SK-N-SH (cell line): ENCODE measurements around the gene PSMA5. TPM values are rescaled to one million over a fixed set of nuclear protein-coding genes. Genes with fewer than 3 reads are reported as not detected.

ENCODE experiments used
- CTCF ChIA-PET: fragments of 300-600, 350-600 bp; formaldehyde crosslinking; extraction: SDS; loops from one replicate; lab custom pipeline; 2021; lab: Yijun Ruan, JAX
- POLR2A ChIA-PET: fragments of 350-600 bp; sonication (Branson Sonifier 250); formaldehyde crosslinking; extraction: SDS; loops from one replicate; lab custom pipeline; 2020; ENCODE audit warnings: antibody characterized with exemption, inconsistent platforms; lab: Yijun Ruan, JAX
- DNase-seq: peaks from one replicate; pipeline ENCODE4 v3.0.0; 2012
- H2AFZ ChIP-seq: fragments of 200-600 bp; sonication (generic); 2 replicates; pipeline ENCODE4 v1.8.1; 2016; ENCODE audit warnings: antibody characterized with exemption, mild to moderate bottlenecking, low read depth
- H3F3A ChIP-seq: fragments of 200-600 bp; sonication (generic); replicated peaks from 2 replicates; pipeline ENCODE3; 2016; ENCODE audit warnings: antibody characterized with exemption, mild to moderate bottlenecking; ENCODE audit not compliant: insufficient read depth
- H3K27ac ChIP-seq, 2 experiments: fragments of 200-500 bp in 1 of 2; fragments of 200-600 bp in 1 of 2; sonication (Bioruptor generic) in 1 of 2; sonication (generic), shearing (Covaris generic) in 1 of 2; 2 replicates each; pipeline versions ENCODE4 v1.5.1 to v1.6.1; 2014 to 2016; ENCODE audit warnings: low read depth in 2 of 2, inconsistent platforms in 1 of 2, low read length in 1 of 2, mild to moderate bottlenecking in 1 of 2, mixed read lengths in 1 of 2
- H3K27me3 ChIP-seq: fragments of 200-600 bp; sonication (generic), shearing (Covaris generic); 2 replicates; pipeline ENCODE4 v1.6.1; 2016; ENCODE audit warnings: mixed run types; ENCODE audit not compliant: insufficient read depth
- H3K36me3 ChIP-seq, 2 experiments: fragments of 200-500 bp in 1 of 2; fragments of 200-600 bp in 1 of 2; sonication (Bioruptor generic) in 1 of 2; sonication (generic) in 1 of 2; replicated peaks in 1 of 2; 2 replicates each; pipeline versions ENCODE3 to v1.5.1; 2014 to 2016; ENCODE audit warnings: low read length in 1 of 2, mild to moderate bottlenecking in 1 of 2; ENCODE audit not compliant: insufficient read depth in 2 of 2, control insufficient read depth in 1 of 2
- H3K4me1 ChIP-seq, 2 experiments: fragments of 200-500 bp in 1 of 2; fragments of 200-600 bp in 1 of 2; sonication (Bioruptor generic) in 1 of 2; sonication (generic), shearing (Covaris generic) in 1 of 2; 2 replicates each; pipeline versions ENCODE4 v1.5.1 to v1.6.1; 2014 to 2016; ENCODE audit warnings: low read depth in 1 of 2, low read length in 1 of 2, mixed run types in 1 of 2; ENCODE audit not compliant: insufficient read depth in 2 of 2, control insufficient read depth in 1 of 2
- H3K4me2 ChIP-seq: fragments of 200-600 bp; sonication (generic), shearing (Covaris generic); 2 replicates; pipeline ENCODE4 v1.6.1; 2017; ENCODE audit warnings: mixed run types
- H3K4me3 ChIP-seq, 2 experiments: fragments of 200-500 bp in 1 of 2; fragments of 200-600 bp in 1 of 2; sonication (Bioruptor generic) in 1 of 2; sonication (generic), shearing (Covaris generic) in 1 of 2; 2 replicates each; pipeline versions ENCODE4 v1.5.1 to v1.8.1; 2014 to 2016; ENCODE audit warnings: low read depth in 2 of 2, inconsistent platforms in 1 of 2, low read length in 1 of 2, mild to moderate bottlenecking in 1 of 2, mixed read lengths in 1 of 2, moderate library complexity in 1 of 2
- H3K79me2 ChIP-seq: fragments of 200-600 bp; sonication (generic); 2 replicates; pipeline ENCODE4 v1.8.1; 2017; ENCODE audit warnings: mild to moderate bottlenecking; ENCODE audit not compliant: insufficient read depth
- H3K9ac ChIP-seq: fragments of 200-600 bp; sonication (generic); 2 replicates; pipeline ENCODE4 v1.6.1; 2017; ENCODE audit warnings: mixed run types
- H3K9me2 ChIP-seq: fragments of 200-600 bp; sonication (generic); 2 replicates; pipeline ENCODE4 v1.6.1; 2017; ENCODE audit warnings: mixed run types
- H3K9me3 ChIP-seq: fragments of 200-600 bp; sonication (generic); 2 replicates; pipeline ENCODE4 v1.6.1; 2017; ENCODE audit warnings: mixed run types, mild to moderate bottlenecking, moderate library complexity
- H4K20me1 ChIP-seq: fragments of 200-600 bp; sonication (generic); 2 replicates; pipeline ENCODE4 v1.6.1; 2017; ENCODE audit warnings: mild to moderate bottlenecking, mixed run types; ENCODE audit not compliant: insufficient read depth
- CTCF ChIP-seq: fragments of 200-600 bp; sonication (generic); IDR thresholded peaks from 2 replicates; pipeline ENCODE4 v1.6.1; 2017; ENCODE audit warnings: antibody characterized with exemption, mild to moderate bottlenecking, moderate library complexity
- EP300 ChIP-seq, 2 experiments: IDR thresholded peaks; 2 replicates each; pipeline versions ENCODE4 v1.4.0 to v1.6.1; 2012; ENCODE audit warnings: borderline replicate concordance in 1 of 2, low read depth in 1 of 2, low read length in 1 of 2
- EZH2phosphoT487 ChIP-seq: fragments of 200-600 bp; sonication (generic); IDR thresholded peaks from 2 replicates; pipeline ENCODE4 v1.6.1; 2017; ENCODE audit warnings: low read depth, mixed run types, mild to moderate bottlenecking, antibody characterized with exemption, moderate library complexity, borderline replicate concordance
- FOSL2 ChIP-seq: IDR thresholded peaks from 2 replicates; pipeline ENCODE4 v1.4.0; 2012; ENCODE audit warnings: low read depth, mild to moderate bottlenecking, moderate library complexity, borderline replicate concordance
- FOXJ3 ChIP-seq: sonication (generic); formaldehyde crosslinking; IDR thresholded peaks from 2 replicates; pipeline ENCODE4 v1.5.1; 2020; ENCODE audit warnings: mild to moderate bottlenecking, missing genetic modification reagents
- FOXM1 ChIP-seq: IDR thresholded peaks from 2 replicates; pipeline ENCODE4 v1.4.0; 2012; ENCODE audit warnings: low read depth, mild to moderate bottlenecking
- JUND ChIP-seq: IDR thresholded peaks from 2 replicates; pipeline ENCODE4 v1.4.0; 2012
- NRF1 ChIP-seq: IDR thresholded peaks from 2 replicates; pipeline ENCODE4 v1.6.1; 2012; ENCODE audit warnings: low read depth, mild to moderate bottlenecking, low read length
- PBX3 ChIP-seq: IDR thresholded peaks from 2 replicates; pipeline ENCODE4; 2012
- POLR2AphosphoS5 ChIP-seq: IDR thresholded peaks from 2 replicates; pipeline ENCODE4 v1.6.1; 2012; ENCODE audit warnings: low read depth, low read length
- RAD21 ChIP-seq: IDR thresholded peaks from 2 replicates; pipeline ENCODE4 v1.6.1; 2012; ENCODE audit warnings: mild to moderate bottlenecking, low read length
- RCOR1 ChIP-seq: fragments of 150-350 bp; IDR thresholded peaks from 2 replicates; pipeline ENCODE4 v1.6.1; 2017; ENCODE audit warnings: antibody characterized with exemption, low read length
- REST ChIP-seq: IDR thresholded peaks from 2 replicates; pipeline ENCODE4 v1.6.1; 2012; ENCODE audit warnings: mild to moderate bottlenecking, low read depth, low read length, moderate library complexity
- RXRA ChIP-seq: IDR thresholded peaks from 2 replicates; pipeline ENCODE4 v1.4.0; 2012; ENCODE audit warnings: low read depth, mild to moderate bottlenecking, borderline replicate concordance
- SMC3 ChIP-seq: IDR thresholded peaks from 2 replicates; pipeline ENCODE4 v1.6.1; 2012; ENCODE audit warnings: low read depth, low read length, improper control_type of control experiment
- TEAD4 ChIP-seq: IDR thresholded peaks from 2 replicates; pipeline ENCODE4 v1.4.0; 2012; ENCODE audit warnings: mild to moderate bottlenecking, borderline replicate concordance; ENCODE audit not compliant: insufficient read depth
- USF1 ChIP-seq: IDR thresholded peaks from 2 replicates; pipeline ENCODE4 v1.4.0; 2012; ENCODE audit warnings: low read depth, borderline replicate concordance
- USF2 ChIP-seq: fragments of 150-350 bp; IDR thresholded peaks from 2 replicates; pipeline ENCODE4 v1.6.1; 2017; ENCODE audit warnings: antibody characterized with exemption, low read length, low read depth, borderline replicate concordance
- WGBS: methylation state at CpG from one replicate; pipeline ENCODE4 v1.1.6; 2017; ENCODE audit warnings: low lambda C conversion rate; 5-methylcytosine and 5-hydroxymethylcytosine counted together
- polyA plus RNA-seq, 3 experiments: library from polyadenylated mRNA; depleted of rRNA; stranded (reverse); fragments of >200 nt; gene quantifications; 2 replicates each; pipeline ENCODE4 v1.2.3, GENCODE V29; 2012

The PSMA5 gene
- polyA plus RNA-seq, 1 of the 3 experiments (the other 2 are of a cell fraction), result 118 TPM

GRCh38 chr1:109433322-109433721 is 7.1 kb upstream of the PSMA5 start:
- no peak overlapping the region for H3K4me3 ChIP-seq
- no peaks in the 10 kb centered on the region for H3K4me1 ChIP-seq
- no peaks in the 10 kb centered on the region for H4K20me1 ChIP-seq
- H3K4me2 ChIP-seq, result no peak overlapping the region
- H3K9me3 ChIP-seq, result no peaks in the 10 kb centered on the region
- H3K79me2 ChIP-seq, result no peaks in the 10 kb centered on the region
- no peaks in the 10 kb centered on the region for H3K27me3 ChIP-seq
- POLR2A ChIA-PET, result no interaction called here
- CTCF ChIA-PET, result no interaction called here
- WGBS, result 85% methylated on average over 1 of the region's 1 CpG
- H3K36me3 ChIP-seq, result no peaks in the 10 kb centered on the region
- H2AFZ ChIP-seq, result no peak overlapping the region
- H3K27ac ChIP-seq, result no peak overlapping the region
- TF ChIP-seq CTCF (no peak), SMC3 (no peak), FOSL2 (no peak), PBX3 (no peak), NRF1 (no peak), USF2 (no peak), JUND (no peak), TEAD4 (no peak), FOXM1 (no peak), EP300 (IDR thresholded peaks at IDR 0.05; ENCODE audit: borderline replicate concordance in 1 of 2, low read depth in 1 of 2, low read length in 1 of 2) (no peak), FOXJ3 (no peak), RXRA (no peak), POLR2AphosphoS5 (no peak)
- H3F3A ChIP-seq, result no peaks in the 10 kb centered on the region
- H3K9ac ChIP-seq, result no peak overlapping the region
- no peaks in the 10 kb centered on the region for H3K9me2 ChIP-seq
- DNase-seq, result no peak

- peaks cover 1% of the 10 kb centered on the region for H3F3A ChIP-seq
- no peaks in the 10 kb centered on the region for H3K9me2 ChIP-seq
- H3K79me2 ChIP-seq, result peaks cover 8% of the 10 kb centered on the region
- peaks cover 0 to 5% of the 10 kb centered on the region in 2 experiments; a peak in 1 of 4 replicates for H3K4me1 ChIP-seq
- no peak overlapping the region for H3K9ac ChIP-seq
- H3K4me2 ChIP-seq, result no peak overlapping the region
- no peaks in the 10 kb centered on the region for H4K20me1 ChIP-seq
- H3K9me3 ChIP-seq, result no peaks in the 10 kb centered on the region
- no peaks in the 10 kb centered on the region for H3K36me3 ChIP-seq
- DNase-seq, result no peak
- ChIA-PET POLR2A (no interaction called here), CTCF (no interaction called here)
- H3K27me3 ChIP-seq, result no peaks in the 10 kb centered on the region
- no peak overlapping the region for H3K4me3 ChIP-seq
- no peak overlapping the region for H3K27ac ChIP-seq
- no peak overlapping the region for H2AFZ ChIP-seq
- no peak for TF ChIP-seq SMC3
- TF ChIP-seq CTCF, result no peak
- TF ChIP-seq REST, result no peak
- no peak for TF ChIP-seq POLR2AphosphoS5
- no peak for TF ChIP-seq RCOR1
- no peak for TF ChIP-seq USF1
- TF ChIP-seq EZH2phosphoT487, result no peak
- TF ChIP-seq RAD21, result no peak
- no peak for TF ChIP-seq RXRA
These were observed 6.1 kb upstream of the PSMA5 start for GRCh38 chr1:109432336-109432735.
